Coronary artery (tissue), 2 donors: ENCODE measurements around the gene PEDS1.

ENCODE experiments used
- DNase-seq: peaks from one replicate; pipeline ENCODE4 v3.0.0-alpha.2; 2017; ENCODE audit warnings: low spot score
- H3K27ac ChIP-seq, 2 donors: fragments of 200-600 bp; sonication (generic); one replicate each; pipeline ENCODE4 v1.5.1; 2016 to 2019
- H3K4me3 ChIP-seq: fragments of 200-600 bp; sonication (generic); 2 replicates; pipeline ENCODE4 v1.5.1; 2016; ENCODE audit warnings: mild to moderate bottlenecking, moderate library complexity
- TF ChIP-seq, protein P1 (sequence below): fragments of 200-600 bp; sonication (generic); IDR thresholded peaks from one replicate; pipeline ENCODE4 v1.5.1; 2019; ENCODE audit warnings: antibody characterized with exemption

PEDS1 gene

GRCh38 chr20:50122763-50123162 is 30.8 kb downstream of the PEDS1 start:
- DNase-seq, result no peak
- Histone ChIP-seq H3K27ac (no peak overlapping the region), H3K4me3 (no peak overlapping the region)
- TF ChIP-seq, protein P1, sequence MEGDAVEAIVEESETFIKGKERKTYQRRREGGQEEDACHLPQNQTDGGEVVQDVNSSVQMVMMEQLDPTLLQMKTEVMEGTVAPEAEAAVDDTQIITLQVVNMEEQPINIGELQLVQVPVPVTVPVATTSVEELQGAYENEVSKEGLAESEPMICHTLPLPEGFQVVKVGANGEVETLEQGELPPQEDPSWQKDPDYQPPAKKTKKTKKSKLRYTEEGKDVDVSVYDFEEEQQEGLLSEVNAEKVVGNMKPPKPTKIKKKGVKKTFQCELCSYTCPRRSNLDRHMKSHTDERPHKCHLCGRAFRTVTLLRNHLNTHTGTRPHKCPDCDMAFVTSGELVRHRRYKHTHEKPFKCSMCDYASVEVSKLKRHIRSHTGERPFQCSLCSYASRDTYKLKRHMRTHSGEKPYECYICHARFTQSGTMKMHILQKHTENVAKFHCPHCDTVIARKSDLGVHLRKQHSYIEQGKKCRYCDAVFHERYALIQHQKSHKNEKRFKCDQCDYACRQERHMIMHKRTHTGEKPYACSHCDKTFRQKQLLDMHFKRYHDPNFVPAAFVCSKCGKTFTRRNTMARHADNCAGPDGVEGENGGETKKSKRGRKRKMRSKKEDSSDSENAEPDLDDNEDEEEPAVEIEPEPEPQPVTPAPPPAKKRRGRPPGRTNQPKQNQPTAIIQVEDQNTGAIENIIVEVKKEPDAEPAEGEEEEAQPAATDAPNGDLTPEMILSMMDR, result no peak

DNA sequence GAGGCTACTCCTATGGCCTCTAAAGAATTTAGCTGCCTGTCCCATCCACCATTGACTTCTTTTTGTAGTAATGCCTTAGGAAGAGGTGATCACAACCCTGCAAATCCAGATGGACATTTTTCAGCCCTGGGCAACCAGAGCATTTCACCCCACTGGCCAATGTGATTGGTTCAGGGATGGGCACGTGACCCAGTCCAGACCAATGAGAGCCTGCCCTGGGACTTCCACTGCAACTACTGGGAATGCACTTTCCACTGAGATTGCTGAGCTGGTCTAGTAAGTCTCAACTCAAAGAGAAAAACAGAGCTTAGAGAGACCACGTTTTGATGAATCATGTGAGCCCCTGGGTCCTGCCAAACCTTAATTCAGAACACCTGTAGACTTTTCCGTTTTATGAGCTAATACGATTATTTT is 31.7 kb downstream of the PEDS1 start:
- no peak overlapping the region for H3K4me3 ChIP-seq
- no peak overlapping the region for H3K27ac ChIP-seq
- TF ChIP-seq, protein P1, result no peak
- no peak for DNase-seq

DNA sequence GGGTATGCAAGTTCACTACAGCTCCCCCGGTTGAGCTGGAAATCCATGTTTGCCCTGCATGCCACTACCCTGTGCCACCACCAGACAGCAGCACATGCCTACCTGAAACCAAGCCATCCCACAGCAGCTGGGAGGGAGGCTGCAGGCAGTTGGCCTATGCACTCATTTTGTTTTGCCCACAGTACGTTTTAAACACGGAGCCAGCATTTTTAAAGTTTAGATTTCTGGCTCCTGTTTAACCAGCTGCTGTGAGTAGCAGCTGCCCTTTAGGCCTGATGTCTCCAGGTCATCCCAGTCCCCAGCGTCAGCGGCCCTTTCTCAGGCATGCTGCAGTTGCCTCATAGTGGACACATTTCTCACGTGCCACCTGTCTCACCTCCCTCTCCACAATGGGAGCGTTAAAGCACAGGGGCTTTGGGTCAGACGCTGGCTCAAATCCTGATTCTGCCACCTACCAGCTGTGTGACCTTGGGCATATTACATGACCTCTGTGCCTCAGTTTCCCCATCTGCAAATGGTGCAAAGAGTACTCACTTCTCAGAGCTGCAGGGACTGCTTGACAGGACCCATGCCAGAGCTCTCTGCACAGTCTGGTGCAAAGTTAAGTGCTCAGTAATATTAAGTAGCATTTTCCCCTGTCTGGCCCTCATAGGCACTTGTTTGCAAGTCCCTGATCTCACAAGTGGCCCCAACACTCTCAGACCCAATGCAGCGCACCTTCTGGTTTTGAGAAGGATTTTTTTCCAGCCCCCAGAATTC is 32.4 kb downstream of the PEDS1 start:
- TF ChIP-seq, protein P1, result peak; percentile 75
- H3K27ac ChIP-seq, result no peak overlapping the region
- H3K4me3 ChIP-seq, result no peak overlapping the region
- DNase-seq, result no peak

- TF ChIP-seq, protein P1, result no peak
- Histone ChIP-seq H3K4me3 (no peak overlapping the region), H3K27ac (no peak overlapping the region)
- DNase-seq, result no peak
These were observed 35.3 kb downstream of the PEDS1 start for GRCh38 chr20:50118203-50118602.

GRCh38 chr20:50116368-50116999 is 37.0 kb downstream of the PEDS1 start:
- TF ChIP-seq, protein P1, result no peak
- Histone ChIP-seq H3K4me3 (peak overlapping the region; percentile 67), H3K27ac (peak overlapping the region; percentile 65 to 73)
- DNase-seq, result no peak

- DNase-seq, result peak; percentile 96
- H3K4me3 ChIP-seq, result peak overlapping the region; percentile 67
- TF ChIP-seq, protein P1, result no peak
- H3K27ac ChIP-seq, result peak overlapping the region; percentile 65 to 73
These were observed 37.7 kb downstream of the PEDS1 start for GRCh38 chr20:50115591-50116367.
